Esophagus muscularis mucosa (tissue), 3 donors: ENCODE data around the gene RNF25.

ENCODE experiments used
- POLR2A ChIP-seq: fragments of 450-650 bp; IDR thresholded peaks from one replicate; pipeline ENCODE4 v1.6.1; 2017; ENCODE audit warnings: antibody characterized with exemption, moderate library complexity, mild to moderate bottlenecking, low read depth
- POLR2AphosphoS5 ChIP-seq, 2 donors: sonication (generic); formaldehyde crosslinking; IDR thresholded peaks; one replicate each; pipeline ENCODE4 v1.6.1; 2017; ENCODE audit warnings: antibody characterized with exemption in 2 of 2
- TF ChIP-seq, protein P1 (sequence below), 3 experiments: fragments of 200-600 bp in 2 of 3; fragments of 450-650 bp in 1 of 3; sonication (generic) in 2 of 3; IDR thresholded peaks; one replicate each; pipeline ENCODE4 v1.5.1; 2017 to 2019; ENCODE audit warnings: antibody characterized with exemption in 3 of 3, mild to moderate bottlenecking in 2 of 3, moderate library complexity in 1 of 3

DNA sequence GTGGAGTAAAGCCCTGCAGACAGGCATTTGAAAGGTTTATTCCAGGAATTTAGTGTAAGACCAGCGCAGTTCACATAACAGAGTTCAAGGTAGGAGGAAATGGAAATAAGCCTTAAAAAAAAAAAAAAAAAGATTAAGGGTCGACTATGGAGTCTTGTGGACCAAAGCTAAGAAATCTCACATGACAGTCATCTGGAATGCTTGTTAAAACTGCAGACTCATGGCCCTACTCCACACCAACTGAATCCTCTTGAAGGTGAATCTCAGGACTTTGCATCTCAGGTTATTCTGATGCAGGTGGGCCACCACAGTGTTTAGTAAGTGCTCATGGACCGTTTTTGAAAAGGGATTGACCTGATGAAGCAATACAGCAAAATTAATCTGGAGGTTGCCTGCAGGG lies 47.7 kb upstream of the RNF25 start:
- TF ChIP-seq POLR2AphosphoS5 (IDR thresholded peaks at IDR 0.05) (no peak), POLR2A (no peak)
- TF ChIP-seq, protein P1, sequence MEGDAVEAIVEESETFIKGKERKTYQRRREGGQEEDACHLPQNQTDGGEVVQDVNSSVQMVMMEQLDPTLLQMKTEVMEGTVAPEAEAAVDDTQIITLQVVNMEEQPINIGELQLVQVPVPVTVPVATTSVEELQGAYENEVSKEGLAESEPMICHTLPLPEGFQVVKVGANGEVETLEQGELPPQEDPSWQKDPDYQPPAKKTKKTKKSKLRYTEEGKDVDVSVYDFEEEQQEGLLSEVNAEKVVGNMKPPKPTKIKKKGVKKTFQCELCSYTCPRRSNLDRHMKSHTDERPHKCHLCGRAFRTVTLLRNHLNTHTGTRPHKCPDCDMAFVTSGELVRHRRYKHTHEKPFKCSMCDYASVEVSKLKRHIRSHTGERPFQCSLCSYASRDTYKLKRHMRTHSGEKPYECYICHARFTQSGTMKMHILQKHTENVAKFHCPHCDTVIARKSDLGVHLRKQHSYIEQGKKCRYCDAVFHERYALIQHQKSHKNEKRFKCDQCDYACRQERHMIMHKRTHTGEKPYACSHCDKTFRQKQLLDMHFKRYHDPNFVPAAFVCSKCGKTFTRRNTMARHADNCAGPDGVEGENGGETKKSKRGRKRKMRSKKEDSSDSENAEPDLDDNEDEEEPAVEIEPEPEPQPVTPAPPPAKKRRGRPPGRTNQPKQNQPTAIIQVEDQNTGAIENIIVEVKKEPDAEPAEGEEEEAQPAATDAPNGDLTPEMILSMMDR (IDR thresholded peaks at IDR 0.05) = no peak
